GM12872 (cell line): ENCODE measurements around the gene ITGBL1.

ENCODE experiments used
- TF ChIP-seq, protein P1 (sequence below): IDR thresholded peaks from 3 replicates; pipeline ENCODE4 v1.5.1; 2011; ENCODE audit warnings: low read depth, mild to moderate bottlenecking, low read length, moderate library complexity; ENCODE audit not compliant: insufficient read depth

ITGBL1 gene

DNA sequence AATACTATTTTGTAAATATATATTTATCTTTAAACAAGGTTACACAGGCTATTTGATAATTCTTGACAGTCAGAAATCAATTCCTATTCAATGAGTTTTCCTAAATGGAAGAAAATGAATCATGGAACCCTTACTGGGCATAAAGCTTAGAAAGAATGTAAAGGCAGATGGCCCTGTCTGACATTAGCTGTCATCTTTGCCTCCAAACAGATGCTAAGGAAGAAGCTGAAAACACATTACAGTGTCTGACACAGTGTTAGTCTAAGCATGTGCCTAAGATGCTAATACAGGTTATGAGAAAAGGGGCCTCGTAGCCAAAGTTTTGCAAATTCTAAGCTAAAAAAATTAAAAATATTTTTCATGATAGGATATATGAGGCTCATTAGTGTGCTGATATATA lies 112.8 kb downstream of the ITGBL1 start:
- TF ChIP-seq, protein P1, sequence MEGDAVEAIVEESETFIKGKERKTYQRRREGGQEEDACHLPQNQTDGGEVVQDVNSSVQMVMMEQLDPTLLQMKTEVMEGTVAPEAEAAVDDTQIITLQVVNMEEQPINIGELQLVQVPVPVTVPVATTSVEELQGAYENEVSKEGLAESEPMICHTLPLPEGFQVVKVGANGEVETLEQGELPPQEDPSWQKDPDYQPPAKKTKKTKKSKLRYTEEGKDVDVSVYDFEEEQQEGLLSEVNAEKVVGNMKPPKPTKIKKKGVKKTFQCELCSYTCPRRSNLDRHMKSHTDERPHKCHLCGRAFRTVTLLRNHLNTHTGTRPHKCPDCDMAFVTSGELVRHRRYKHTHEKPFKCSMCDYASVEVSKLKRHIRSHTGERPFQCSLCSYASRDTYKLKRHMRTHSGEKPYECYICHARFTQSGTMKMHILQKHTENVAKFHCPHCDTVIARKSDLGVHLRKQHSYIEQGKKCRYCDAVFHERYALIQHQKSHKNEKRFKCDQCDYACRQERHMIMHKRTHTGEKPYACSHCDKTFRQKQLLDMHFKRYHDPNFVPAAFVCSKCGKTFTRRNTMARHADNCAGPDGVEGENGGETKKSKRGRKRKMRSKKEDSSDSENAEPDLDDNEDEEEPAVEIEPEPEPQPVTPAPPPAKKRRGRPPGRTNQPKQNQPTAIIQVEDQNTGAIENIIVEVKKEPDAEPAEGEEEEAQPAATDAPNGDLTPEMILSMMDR = no peak

- TF ChIP-seq, protein P1 = no peak
Measured at GRCh38 chr13:101567841-101568240, 115.4 kb downstream of the ITGBL1 start.

DNA sequence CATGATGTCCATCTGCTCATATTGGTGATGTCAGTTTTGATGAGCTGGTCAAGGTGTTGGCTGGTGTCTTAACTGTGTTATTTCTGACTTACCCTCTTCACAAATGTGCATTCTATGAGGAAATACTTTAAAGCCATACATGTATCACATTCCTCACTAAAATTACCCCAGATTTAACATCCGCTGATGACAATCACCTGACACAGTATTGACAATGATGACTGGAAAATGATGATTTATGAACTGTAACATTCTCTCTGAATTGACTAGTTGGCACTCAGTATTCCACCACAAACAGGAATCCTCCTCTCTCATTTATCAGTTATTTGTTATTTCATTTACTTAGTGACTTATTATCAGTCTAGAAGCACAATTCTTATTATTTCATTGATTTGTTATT lies 117.3 kb downstream of the ITGBL1 start:
- TF ChIP-seq, protein P1 = no peak

GRCh38 chr13:101570410-101570809 lies 117.9 kb downstream of the ITGBL1 start:
- TF ChIP-seq, protein P1 = no peak

- TF ChIP-seq, protein P1 = no peak
Measured at GRCh38 chr13:101572456-101572855, 120.0 kb downstream of the ITGBL1 start.

DNA sequence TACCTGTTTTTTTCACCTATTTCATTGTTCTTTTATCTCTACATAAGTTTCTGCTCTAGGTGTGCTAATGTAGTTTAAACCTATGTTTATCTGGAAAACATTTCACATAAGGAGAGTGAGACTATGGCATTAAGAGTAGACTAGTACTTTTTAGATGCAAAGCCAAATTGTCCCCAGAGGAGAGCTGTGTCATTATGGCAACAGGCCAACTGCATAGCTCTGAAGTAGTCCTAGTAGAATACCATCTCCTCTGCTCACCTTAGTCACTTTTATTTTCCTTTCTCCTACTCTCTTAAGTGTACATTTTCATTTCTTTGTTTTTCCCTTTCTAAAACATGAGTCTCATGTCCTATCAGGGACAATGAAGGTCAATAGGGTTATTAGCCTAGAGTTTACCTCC lies 123.1 kb downstream of the ITGBL1 start:
- TF ChIP-seq, protein P1 = no peak

GRCh38 chr13:101576455-101576854 lies 124.0 kb downstream of the ITGBL1 start:
- TF ChIP-seq, protein P1 = no peak

DNA sequence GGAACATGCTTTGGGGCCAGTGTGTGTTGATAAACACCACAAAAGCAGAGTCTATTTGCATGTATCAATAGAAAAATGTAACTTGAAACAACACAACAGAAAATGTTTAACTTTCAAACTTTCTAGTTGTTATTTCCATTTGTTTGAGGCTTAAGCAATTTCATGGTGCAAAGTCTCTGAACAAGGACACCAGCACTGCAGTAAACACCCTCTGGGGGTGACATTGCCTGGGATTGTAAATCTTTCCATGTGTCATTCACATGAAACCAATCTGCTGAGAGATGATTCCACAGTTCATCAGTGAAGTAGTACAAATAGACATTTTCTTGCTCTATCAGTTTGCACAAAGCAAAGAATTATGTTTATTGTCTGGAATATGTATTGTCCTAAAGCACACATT lies 124.5 kb downstream of the ITGBL1 start:
- TF ChIP-seq, protein P1 = no peak
